Type B pancreatic cell (in vitro differentiated cells): ENCODE measurements around the gene PPP1R13B. TPM values are rescaled to one million over a fixed set of nuclear protein-coding genes. Genes with fewer than 3 reads are reported as not detected.

Source experiments
- DNase-seq: peaks from one replicate; pipeline ENCODE4 v3.0.0; 2021; ENCODE audit warnings: mixed read lengths; ENCODE audit not compliant: unreplicated experiment; ENCODE audit errors: extremely low spot score
- H3K27ac Mint-ChIP-seq: 2 replicates; pipeline ENCODE4 v1.8.0; 2021; ENCODE audit warnings: mild to moderate bottlenecking, mixed read lengths
- H3K27me3 Mint-ChIP-seq: 2 replicates; pipeline ENCODE4 v1.8.0; 2021; ENCODE audit warnings: mixed read lengths
- H3K36me3 Mint-ChIP-seq: 2 replicates; pipeline ENCODE4 v1.8.0; 2021; ENCODE audit warnings: mixed read lengths
- H3K4me1 Mint-ChIP-seq: one replicate; pipeline ENCODE4 v1.8.0; 2021; ENCODE audit warnings: mixed read lengths; ENCODE audit not compliant: unreplicated experiment
- H3K4me3 Mint-ChIP-seq: 2 replicates; pipeline ENCODE4 v1.8.0; 2021; ENCODE audit warnings: mild to moderate bottlenecking, mixed read lengths
- H3K9me3 Mint-ChIP-seq: 2 replicates; pipeline ENCODE4 v1.8.0; 2021; ENCODE audit warnings: mixed read lengths
- total RNA-seq: library from RNA; stranded (reverse); gene quantifications from 2 replicates; pipeline ENCODE4 v1.2.1, GENCODE V29; 2021; ENCODE audit warnings: low replicate concordance
- TF ChIP-seq, protein P1 (sequence below): fragments of 200-600 bp; sonication (generic); conservative IDR thresholded peaks from 2 replicates; pipeline ENCODE4 v1.5.0; 2021; ENCODE audit warnings: antibody characterized with exemption, mild to moderate bottlenecking

PPP1R13B gene
- total RNA-seq, 1 donor from 2014 or later = 20.4 TPM

DNA sequence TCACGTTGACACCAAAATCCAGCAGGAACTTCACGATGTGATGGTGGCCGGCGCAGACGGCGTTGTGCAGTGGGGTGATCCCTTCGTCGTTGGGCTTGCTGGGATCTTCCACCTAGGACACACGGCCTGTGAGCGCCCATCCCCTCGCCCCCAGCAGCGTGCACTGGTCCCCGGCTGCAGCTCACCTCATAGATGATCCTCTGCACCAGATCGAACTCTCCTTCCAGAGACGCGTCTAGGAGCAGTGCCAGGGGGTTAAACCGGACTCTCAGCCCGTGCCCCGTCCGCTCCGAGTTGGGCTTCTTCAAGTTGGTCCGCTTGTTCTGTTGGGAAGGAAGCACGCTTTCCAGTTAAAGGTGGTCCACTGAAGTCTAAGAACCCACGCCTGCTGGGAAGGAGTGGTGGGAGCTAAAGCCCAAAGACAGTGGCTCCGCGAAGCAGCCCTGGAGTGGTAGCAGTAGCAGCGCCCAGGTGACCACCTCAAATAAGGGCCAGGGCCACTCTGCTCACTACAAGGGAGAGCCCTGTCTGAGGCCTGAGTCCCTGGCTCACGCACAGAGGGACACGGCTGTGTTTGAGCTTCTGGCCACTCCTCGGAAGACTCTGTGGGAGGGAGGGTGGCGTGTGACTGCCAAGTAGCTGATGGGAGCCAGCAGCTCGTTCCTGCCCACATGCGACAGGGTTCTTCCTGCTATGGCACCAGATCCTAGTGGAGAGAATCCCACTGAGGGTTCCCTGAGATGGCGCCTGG is 108.5 kb downstream of the PPP1R13B start:
- DNase-seq = no peak
- no peak overlapping the region for H3K4me3 Mint-ChIP-seq
- H3K4me1 Mint-ChIP-seq = peaks cover 17% of the 10 kb centered on the region
- no peaks in the 10 kb centered on the region for H3K9me3 Mint-ChIP-seq
- TF ChIP-seq, protein P1, sequence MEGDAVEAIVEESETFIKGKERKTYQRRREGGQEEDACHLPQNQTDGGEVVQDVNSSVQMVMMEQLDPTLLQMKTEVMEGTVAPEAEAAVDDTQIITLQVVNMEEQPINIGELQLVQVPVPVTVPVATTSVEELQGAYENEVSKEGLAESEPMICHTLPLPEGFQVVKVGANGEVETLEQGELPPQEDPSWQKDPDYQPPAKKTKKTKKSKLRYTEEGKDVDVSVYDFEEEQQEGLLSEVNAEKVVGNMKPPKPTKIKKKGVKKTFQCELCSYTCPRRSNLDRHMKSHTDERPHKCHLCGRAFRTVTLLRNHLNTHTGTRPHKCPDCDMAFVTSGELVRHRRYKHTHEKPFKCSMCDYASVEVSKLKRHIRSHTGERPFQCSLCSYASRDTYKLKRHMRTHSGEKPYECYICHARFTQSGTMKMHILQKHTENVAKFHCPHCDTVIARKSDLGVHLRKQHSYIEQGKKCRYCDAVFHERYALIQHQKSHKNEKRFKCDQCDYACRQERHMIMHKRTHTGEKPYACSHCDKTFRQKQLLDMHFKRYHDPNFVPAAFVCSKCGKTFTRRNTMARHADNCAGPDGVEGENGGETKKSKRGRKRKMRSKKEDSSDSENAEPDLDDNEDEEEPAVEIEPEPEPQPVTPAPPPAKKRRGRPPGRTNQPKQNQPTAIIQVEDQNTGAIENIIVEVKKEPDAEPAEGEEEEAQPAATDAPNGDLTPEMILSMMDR = no peak
- H3K27ac Mint-ChIP-seq = no peak overlapping the region
- H3K36me3 Mint-ChIP-seq = peaks cover 14% of the 10 kb centered on the region
- no peaks in the 10 kb centered on the region for H3K27me3 Mint-ChIP-seq

DNA sequence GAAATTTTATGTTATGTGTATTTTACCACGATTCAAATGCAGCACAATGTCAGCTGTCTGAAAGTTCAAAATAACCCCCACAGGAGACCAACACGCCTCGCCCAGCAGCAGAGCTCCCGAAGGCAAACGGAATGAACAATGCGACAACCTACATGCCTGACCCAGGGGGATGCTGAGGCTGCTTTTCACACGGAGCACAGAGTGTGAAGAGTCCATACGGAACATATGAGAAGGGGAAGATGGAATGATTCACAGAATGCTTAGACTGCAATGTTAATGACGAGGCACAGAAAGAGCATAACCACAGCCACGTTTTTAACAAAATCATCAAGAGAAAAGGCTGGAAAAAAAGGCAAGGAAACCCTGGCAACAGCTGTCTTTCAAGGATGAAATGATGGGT is 109.2 kb downstream of the PPP1R13B start:
- no peak overlapping the region for H3K4me3 Mint-ChIP-seq
- peaks cover 17% of the 10 kb centered on the region for H3K4me1 Mint-ChIP-seq
- no peak for DNase-seq
- no peak overlapping the region for H3K27ac Mint-ChIP-seq
- no peaks in the 10 kb centered on the region for H3K9me3 Mint-ChIP-seq
- TF ChIP-seq, protein P1 = no peak
- peaks cover 14% of the 10 kb centered on the region for H3K36me3 Mint-ChIP-seq
- H3K27me3 Mint-ChIP-seq = no peaks in the 10 kb centered on the region

DNA sequence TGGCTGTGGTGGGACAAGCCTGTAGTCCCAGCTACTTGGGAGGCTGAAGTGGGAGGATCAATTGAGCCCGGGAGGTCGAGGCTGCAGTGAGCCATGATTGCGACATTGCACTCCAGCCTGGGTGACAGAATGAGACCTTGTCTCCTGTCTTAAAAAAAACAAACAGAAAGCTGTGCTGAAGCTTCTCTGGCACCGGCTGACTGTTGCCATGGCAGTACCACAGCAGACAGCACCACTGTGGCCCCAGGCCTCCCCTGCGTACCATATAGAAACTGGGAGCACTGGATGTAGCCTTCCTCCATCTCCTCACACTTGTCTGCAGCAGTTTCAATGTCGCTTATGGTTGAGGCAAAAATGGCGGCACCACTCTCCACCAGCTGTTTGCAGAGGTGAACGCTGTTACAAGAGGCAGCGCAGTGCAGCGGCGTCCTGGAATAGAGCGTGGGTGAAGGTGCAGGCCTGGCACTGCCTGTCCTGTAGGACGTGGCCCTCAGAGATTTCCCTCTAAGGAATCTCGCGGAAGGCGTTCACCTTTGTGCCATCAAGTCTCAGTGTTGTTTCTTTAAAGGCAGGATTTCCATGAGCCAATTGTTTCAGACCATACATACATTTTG is 109.8 kb downstream of the PPP1R13B start:
- DNase-seq = no peak
- TF ChIP-seq, protein P1 = no peak
- peaks cover 18% of the 10 kb centered on the region for H3K36me3 Mint-ChIP-seq
- no peaks in the 10 kb centered on the region for H3K9me3 Mint-ChIP-seq
- peaks cover 17% of the 10 kb centered on the region for H3K4me1 Mint-ChIP-seq
- no peak overlapping the region for H3K4me3 Mint-ChIP-seq
- no peaks in the 10 kb centered on the region for H3K27me3 Mint-ChIP-seq
- H3K27ac Mint-ChIP-seq = peak overlapping the region; percentile 50

DNA sequence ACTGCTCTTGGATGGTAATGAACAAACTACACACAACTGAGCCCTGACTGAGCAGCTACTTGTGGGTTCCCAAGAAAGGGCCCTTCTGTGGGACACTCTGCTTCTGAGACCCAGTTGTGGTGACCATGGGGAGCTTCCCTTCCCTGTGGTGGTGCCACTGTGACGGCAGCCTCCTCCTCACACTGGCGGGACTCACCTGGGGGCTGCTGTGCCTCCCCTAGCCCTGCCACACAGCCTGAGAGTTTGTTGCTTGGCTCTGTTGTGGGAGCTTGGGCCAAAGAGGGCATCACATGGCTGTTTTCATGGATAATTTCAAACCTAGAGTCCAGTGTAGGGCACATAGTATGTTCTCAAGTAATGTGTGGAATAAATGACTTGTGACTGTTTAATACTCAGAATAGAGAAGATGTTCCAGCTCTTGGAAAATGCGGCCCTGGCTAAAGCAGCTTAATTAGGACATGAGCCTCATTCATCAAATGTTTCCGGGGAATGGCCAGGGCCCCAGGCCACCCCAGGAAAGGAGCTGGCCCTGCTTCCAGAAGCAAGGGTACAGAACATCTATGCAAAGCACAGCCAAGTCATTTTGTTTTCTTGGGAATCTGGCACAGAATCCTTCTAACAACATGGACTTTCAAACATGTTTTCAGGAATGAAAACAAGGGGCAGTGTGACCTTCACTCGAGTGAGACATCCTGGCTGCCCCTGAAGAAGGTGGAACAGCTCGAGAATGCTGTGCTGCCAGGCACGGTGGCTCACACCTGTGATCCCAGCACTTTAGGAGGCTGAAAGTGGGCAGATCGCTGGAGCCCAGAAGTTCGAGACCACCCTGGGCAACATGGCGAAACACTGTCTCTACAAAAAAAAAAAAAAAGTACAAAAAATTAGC is 110.6 kb downstream of the PPP1R13B start:
- H3K4me1 Mint-ChIP-seq = peaks cover 17% of the 10 kb centered on the region
- TF ChIP-seq, protein P1 = no peak
- H3K27me3 Mint-ChIP-seq = no peaks in the 10 kb centered on the region
- H3K36me3 Mint-ChIP-seq = peaks cover 18% of the 10 kb centered on the region
- peak overlapping the region; percentile 86 for H3K27ac Mint-ChIP-seq
- peak overlapping the region; percentile 51 for H3K4me3 Mint-ChIP-seq
- no peak for DNase-seq
- no peaks in the 10 kb centered on the region for H3K9me3 Mint-ChIP-seq

DNA sequence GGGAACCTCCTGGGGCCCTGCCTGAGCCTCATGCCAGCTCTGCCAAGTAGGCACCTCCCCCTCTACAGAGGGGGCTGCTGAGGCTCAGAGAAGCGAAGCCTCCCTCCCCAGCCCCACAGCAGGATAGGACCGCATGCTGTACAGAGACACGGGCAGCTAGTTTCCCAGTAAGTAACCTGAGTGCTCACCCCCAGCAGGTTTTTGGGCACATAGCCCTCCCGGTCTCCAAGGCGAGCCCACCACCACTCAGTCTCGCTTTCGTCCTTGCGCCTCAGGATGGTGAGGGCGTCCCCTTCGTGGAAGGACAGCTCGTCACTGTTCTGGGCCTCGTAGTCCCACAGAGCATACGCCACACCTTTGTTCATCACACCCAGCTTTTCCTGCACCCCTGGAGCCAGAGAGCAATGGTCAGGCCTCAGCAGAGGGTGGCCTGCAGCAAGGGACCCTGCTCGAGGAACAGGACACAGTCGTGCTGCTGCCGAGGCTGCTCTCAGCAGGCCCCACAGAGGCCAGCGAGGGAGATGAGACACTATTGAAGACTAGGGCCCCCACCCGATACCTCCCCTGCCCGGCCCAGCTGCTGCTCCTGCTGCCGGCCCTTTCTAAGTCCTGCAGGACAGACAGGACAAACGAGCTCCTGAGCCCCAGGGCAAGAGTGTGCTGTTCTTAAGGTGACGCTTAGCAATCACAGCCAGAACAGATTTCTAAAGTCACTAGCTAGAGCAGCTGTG is 111.4 kb downstream of the PPP1R13B start:
- TF ChIP-seq, protein P1 = no peak
- Mint-ChIP-seq H3K9me3 (no peaks in the 10 kb centered on the region), H3K36me3 (peaks cover 18% of the 10 kb centered on the region), H3K27ac (peak overlapping the region; percentile 86), H3K4me3 (peak overlapping the region; percentile 51), H3K27me3 (no peaks in the 10 kb centered on the region), H3K4me1 (peaks cover 17% of the 10 kb centered on the region)
- DNase-seq = no peak
